Measurements from ENCODE around the gene COL5A3.

- no peak for TF ChIP-seq SMC3 (IDR thresholded peaks at IDR 0.05)
- no peak for TF ChIP-seq CTCF (IDR thresholded peaks at IDR 0.05)
- TF ChIP-seq RNF2 (IDR thresholded peaks at IDR 0.05; ENCODE audit: borderline replicate concordance, low read depth), result no peak
- no peak for TF ChIP-seq SREBF2 (IDR thresholded peaks at IDR 0.05)
- no peak for TF ChIP-seq MAFK (IDR thresholded peaks at IDR 0.05; ENCODE audit: partially characterized antibody)
- no peak for TF ChIP-seq POLR2A (IDR thresholded peaks at IDR 0.05; ENCODE audit: low read length)
- TF ChIP-seq USF2 (IDR thresholded peaks at IDR 0.05), result no peak
- TF ChIP-seq REST (IDR thresholded peaks at IDR 0.05), result no peak
- no peak for TF ChIP-seq GATA3 (IDR thresholded peaks at IDR 0.05; ENCODE audit: borderline replicate concordance)
- no peak for TF ChIP-seq MAX (IDR thresholded peaks at IDR 0.05)
- TF ChIP-seq POLR2AphosphoS2 (conservative IDR thresholded peaks at IDR 0.05; ENCODE audit: low read length), result no peak
- no peak for TF ChIP-seq KDM1A (IDR thresholded peaks at IDR 0.05; ENCODE audit: low read depth)
- no peak for TF ChIP-seq EP300 (IDR thresholded peaks at IDR 0.05)
Observed at GRCh38 chr19:10037809-10038208, 27.5 kb upstream of the COL5A3 start.
